ENCODE measurements around the gene ANTKMT.

Gene ANTKMT

DNA sequence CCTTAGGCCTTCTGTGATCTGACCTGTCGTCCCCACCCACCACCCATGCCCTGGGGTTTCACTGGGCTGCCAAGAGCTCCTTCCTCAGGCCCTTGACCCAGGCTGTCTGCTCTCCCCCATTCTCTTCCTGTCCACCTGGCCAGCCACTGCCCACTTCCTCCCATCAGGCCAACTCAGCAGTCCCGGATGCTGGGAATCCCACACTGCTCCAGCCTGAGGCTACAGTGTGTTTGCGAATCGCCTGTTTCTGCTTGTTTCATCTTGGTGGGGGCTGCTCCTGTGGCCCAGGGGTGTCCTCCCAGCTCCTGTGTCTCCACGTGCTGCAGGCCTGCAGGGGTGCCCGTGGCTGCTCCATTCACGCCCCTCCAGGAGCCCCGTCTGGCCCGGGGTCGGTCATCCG lies 6.9 kb upstream of the ANTKMT start:
- H3K9me2 ChIP-seq (replicated peaks; ENCODE audit: low read depth, low read length): no peaks in the 10 kb centered on the region
- TF ChIP-seq, protein P1, sequence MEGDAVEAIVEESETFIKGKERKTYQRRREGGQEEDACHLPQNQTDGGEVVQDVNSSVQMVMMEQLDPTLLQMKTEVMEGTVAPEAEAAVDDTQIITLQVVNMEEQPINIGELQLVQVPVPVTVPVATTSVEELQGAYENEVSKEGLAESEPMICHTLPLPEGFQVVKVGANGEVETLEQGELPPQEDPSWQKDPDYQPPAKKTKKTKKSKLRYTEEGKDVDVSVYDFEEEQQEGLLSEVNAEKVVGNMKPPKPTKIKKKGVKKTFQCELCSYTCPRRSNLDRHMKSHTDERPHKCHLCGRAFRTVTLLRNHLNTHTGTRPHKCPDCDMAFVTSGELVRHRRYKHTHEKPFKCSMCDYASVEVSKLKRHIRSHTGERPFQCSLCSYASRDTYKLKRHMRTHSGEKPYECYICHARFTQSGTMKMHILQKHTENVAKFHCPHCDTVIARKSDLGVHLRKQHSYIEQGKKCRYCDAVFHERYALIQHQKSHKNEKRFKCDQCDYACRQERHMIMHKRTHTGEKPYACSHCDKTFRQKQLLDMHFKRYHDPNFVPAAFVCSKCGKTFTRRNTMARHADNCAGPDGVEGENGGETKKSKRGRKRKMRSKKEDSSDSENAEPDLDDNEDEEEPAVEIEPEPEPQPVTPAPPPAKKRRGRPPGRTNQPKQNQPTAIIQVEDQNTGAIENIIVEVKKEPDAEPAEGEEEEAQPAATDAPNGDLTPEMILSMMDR (conservative IDR thresholded peaks at IDR 0.05; ENCODE audit: low read length): no peak
- TF ChIP-seq EZH2phosphoT487 (IDR thresholded peaks at IDR 0.05; ENCODE audit: borderline replicate concordance): no peak
- H4K20me1 ChIP-seq (ENCODE audit: insufficient read depth, low read length, poor library complexity, severe bottlenecking): no peaks in the 10 kb centered on the region
- H3K36me3 ChIP-seq (ENCODE audit: insufficient read depth, low read length): no peaks in the 10 kb centered on the region
- H3K4me3 ChIP-seq (ENCODE audit: low read length, poor library complexity, severe bottlenecking): no peak overlapping the region
- H2AFZ ChIP-seq (ENCODE audit: low read length): no peak overlapping the region
- no peaks in the 10 kb centered on the region for H3K9me3 ChIP-seq (ENCODE audit: insufficient read depth, low read depth, low read length)
- peaks cover 2% of the 10 kb centered on the region for H3K4me1 ChIP-seq (ENCODE audit: insufficient read depth, low read length, poor library complexity, severe bottlenecking)
- no peaks in the 10 kb centered on the region for H3K79me2 ChIP-seq (ENCODE audit: insufficient read depth, low read length)
- no peak overlapping the region for H3K4me2 ChIP-seq (ENCODE audit: low read depth, low read length, poor library complexity, severe bottlenecking)
- H3K9ac ChIP-seq (ENCODE audit: low read depth, low read length, poor library complexity, severe bottlenecking): no peak overlapping the region
- H3K27me3 ChIP-seq (ENCODE audit: insufficient read depth, low read length, poor library complexity, severe bottlenecking): no peaks in the 10 kb centered on the region
- no peaks in the 10 kb centered on the region for H3F3A ChIP-seq (ENCODE audit: low read depth)

- H3K36me3 ChIP-seq (ENCODE audit: insufficient read depth, low read length): no peaks in the 10 kb centered on the region
- TF ChIP-seq, protein P1 (conservative IDR thresholded peaks at IDR 0.05; ENCODE audit: low read length): no peak
- TF ChIP-seq EZH2phosphoT487 (IDR thresholded peaks at IDR 0.05; ENCODE audit: borderline replicate concordance): no peak
- no peaks in the 10 kb centered on the region for H3K27me3 ChIP-seq (ENCODE audit: insufficient read depth, low read length, poor library complexity, severe bottlenecking)
- H4K20me1 ChIP-seq (ENCODE audit: insufficient read depth, low read length, poor library complexity, severe bottlenecking): no peaks in the 10 kb centered on the region
- H3K4me3 ChIP-seq (ENCODE audit: low read length, poor library complexity, severe bottlenecking): peak within 1 kb of the TSS; percentile 60
- H3K79me2 ChIP-seq (ENCODE audit: insufficient read depth, low read length): no peaks in the 10 kb centered on the region
- no peak within 1 kb of the TSS for H3K9ac ChIP-seq (ENCODE audit: low read depth, low read length, poor library complexity, severe bottlenecking)
- no peaks in the 10 kb centered on the region for H3K9me2 ChIP-seq (replicated peaks; ENCODE audit: low read depth, low read length)
- H3K4me2 ChIP-seq (ENCODE audit: low read depth, low read length, poor library complexity, severe bottlenecking): peak within 1 kb of the TSS; percentile 44
- H3K4me1 ChIP-seq (ENCODE audit: insufficient read depth, low read length, poor library complexity, severe bottlenecking): peaks cover 7% of the 10 kb centered on the region
- H3K9me3 ChIP-seq (ENCODE audit: insufficient read depth, low read depth, low read length): no peaks in the 10 kb centered on the region
- no peak within 1 kb of the TSS for H2AFZ ChIP-seq (ENCODE audit: low read length)
- H3F3A ChIP-seq (ENCODE audit: low read depth): no peaks in the 10 kb centered on the region
Observed at GRCh38 chr16:714558-715476, 6.1 kb upstream of the ANTKMT start, which contains the start of gene METRN. Gene METRN (plus strand): TSS chr16:715118. CDS start chr16:715290, 172 bp downstream.

GRCh38 chr16:715477-716199 lies 5.3 kb upstream of the ANTKMT start:
- Histone ChIP-seq H3K9ac (ENCODE audit: low read depth, low read length, poor library complexity, severe bottlenecking) (no peak overlapping the region), H2AFZ (ENCODE audit: low read length) (no peak overlapping the region), H3K4me2 (ENCODE audit: low read depth, low read length, poor library complexity, severe bottlenecking) (peak overlapping the region; percentile 44), H3K36me3 (ENCODE audit: insufficient read depth, low read length) (no peaks in the 10 kb centered on the region), H3K4me1 (ENCODE audit: insufficient read depth, low read length, poor library complexity, severe bottlenecking) (peaks cover 7% of the 10 kb centered on the region), H4K20me1 (ENCODE audit: insufficient read depth, low read length, poor library complexity, severe bottlenecking) (no peaks in the 10 kb centered on the region), H3F3A (ENCODE audit: low read depth) (no peaks in the 10 kb centered on the region), H3K9me2 (replicated peaks; ENCODE audit: low read depth, low read length) (no peaks in the 10 kb centered on the region), H3K9me3 (ENCODE audit: insufficient read depth, low read depth, low read length) (no peaks in the 10 kb centered on the region), H3K4me3 (ENCODE audit: low read length, poor library complexity, severe bottlenecking) (peak overlapping the region; percentile 60), H3K27me3 (ENCODE audit: insufficient read depth, low read length, poor library complexity, severe bottlenecking) (no peaks in the 10 kb centered on the region), H3K79me2 (ENCODE audit: insufficient read depth, low read length) (no peaks in the 10 kb centered on the region)
- TF ChIP-seq, protein P1 (conservative IDR thresholded peaks at IDR 0.05; ENCODE audit: low read length): no peak
- no peak for TF ChIP-seq EZH2phosphoT487 (IDR thresholded peaks at IDR 0.05; ENCODE audit: borderline replicate concordance)
